ENCODE results near the gene EYS.

DNA sequence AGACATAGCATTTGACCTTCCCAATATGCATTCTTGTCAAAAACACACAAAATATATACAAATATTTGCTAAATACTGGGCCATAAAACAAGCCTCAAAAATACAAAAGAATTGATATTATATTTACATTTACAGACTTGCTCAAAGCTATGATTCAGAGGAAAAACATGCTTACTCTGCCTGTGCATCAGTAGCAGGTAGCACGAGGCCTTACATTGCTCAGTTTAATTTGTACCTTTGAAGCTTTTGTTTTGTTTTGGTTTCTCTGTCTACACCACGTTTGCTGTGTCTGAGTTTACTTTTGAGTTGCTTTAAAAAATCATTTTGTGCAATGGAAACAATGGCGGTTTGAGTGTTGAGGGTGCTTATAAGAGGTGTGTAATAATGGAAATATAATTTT, 1972.1 kb downstream of the EYS start:
- TF ChIP-seq, protein P1, sequence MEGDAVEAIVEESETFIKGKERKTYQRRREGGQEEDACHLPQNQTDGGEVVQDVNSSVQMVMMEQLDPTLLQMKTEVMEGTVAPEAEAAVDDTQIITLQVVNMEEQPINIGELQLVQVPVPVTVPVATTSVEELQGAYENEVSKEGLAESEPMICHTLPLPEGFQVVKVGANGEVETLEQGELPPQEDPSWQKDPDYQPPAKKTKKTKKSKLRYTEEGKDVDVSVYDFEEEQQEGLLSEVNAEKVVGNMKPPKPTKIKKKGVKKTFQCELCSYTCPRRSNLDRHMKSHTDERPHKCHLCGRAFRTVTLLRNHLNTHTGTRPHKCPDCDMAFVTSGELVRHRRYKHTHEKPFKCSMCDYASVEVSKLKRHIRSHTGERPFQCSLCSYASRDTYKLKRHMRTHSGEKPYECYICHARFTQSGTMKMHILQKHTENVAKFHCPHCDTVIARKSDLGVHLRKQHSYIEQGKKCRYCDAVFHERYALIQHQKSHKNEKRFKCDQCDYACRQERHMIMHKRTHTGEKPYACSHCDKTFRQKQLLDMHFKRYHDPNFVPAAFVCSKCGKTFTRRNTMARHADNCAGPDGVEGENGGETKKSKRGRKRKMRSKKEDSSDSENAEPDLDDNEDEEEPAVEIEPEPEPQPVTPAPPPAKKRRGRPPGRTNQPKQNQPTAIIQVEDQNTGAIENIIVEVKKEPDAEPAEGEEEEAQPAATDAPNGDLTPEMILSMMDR (IDR thresholded peaks at IDR 0.05; ENCODE audit: low read depth, low read length), result no peak
- TF ChIP-seq, protein P2, sequence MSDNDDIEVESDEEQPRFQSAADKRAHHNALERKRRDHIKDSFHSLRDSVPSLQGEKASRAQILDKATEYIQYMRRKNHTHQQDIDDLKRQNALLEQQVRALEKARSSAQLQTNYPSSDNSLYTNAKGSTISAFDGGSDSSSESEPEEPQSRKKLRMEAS (IDR thresholded peaks at IDR 0.05; ENCODE audit: low read depth, low read length), result no peak
- no peak for TF ChIP-seq POLR2A (IDR thresholded peaks at IDR 0.05; ENCODE audit: extremely low read depth, insufficient read length)
